NCI-H510A (cell line): ENCODE data around the gene SULF2.
A peak's percentile ranks its signal among the peaks of the same experiment; 100 is the strongest.

Experiments used
- DNase-seq: peaks from one replicate; lab custom pipeline; 2025; lab: John Stamatoyannopoulos, UW

Gene SULF2

GRCh38 chr20:47684306-47685080, 100.8 kb downstream of the SULF2 start:
- no peak for DNase-seq

GRCh38 chr20:47682916-47683315, 102.4 kb downstream of the SULF2 start:
- DNase-seq, result no peak

DNA sequence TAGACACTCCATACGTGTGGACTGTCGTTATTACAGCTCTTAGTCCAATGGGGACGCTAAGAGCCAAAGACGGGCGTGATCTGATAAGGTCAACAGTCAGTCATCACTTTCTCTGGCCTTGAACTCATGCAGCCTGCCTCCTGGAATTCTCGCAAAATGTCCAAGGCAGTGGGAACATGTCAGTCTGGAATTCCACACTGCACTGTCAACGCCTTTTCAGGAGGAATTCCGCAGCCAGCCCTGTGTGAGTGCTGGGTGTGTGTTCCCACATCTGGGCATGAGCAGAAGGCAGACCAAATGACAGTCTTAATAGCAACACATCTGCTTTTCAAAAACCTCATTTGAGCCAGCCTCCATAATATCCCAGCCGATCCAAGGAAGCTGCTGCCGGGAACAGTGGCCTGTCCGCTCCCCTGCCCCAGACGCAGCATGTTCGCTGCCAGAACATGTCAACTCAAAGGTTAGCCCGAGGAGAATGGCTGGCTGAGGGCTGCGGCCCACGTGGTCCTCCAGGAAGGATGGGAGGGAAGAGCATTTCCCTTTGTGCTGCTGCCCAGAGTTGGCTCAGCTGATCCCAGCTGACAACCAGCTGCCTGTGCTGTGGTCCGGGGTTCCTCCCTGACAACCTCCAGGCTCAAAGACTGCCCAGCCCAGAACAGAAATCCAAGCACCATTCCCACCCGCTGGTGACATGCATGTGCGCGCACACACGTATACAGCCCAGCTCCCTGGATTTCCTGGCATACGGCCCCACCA, 103.1 kb downstream of the SULF2 start:
- no peak for DNase-seq

DNA sequence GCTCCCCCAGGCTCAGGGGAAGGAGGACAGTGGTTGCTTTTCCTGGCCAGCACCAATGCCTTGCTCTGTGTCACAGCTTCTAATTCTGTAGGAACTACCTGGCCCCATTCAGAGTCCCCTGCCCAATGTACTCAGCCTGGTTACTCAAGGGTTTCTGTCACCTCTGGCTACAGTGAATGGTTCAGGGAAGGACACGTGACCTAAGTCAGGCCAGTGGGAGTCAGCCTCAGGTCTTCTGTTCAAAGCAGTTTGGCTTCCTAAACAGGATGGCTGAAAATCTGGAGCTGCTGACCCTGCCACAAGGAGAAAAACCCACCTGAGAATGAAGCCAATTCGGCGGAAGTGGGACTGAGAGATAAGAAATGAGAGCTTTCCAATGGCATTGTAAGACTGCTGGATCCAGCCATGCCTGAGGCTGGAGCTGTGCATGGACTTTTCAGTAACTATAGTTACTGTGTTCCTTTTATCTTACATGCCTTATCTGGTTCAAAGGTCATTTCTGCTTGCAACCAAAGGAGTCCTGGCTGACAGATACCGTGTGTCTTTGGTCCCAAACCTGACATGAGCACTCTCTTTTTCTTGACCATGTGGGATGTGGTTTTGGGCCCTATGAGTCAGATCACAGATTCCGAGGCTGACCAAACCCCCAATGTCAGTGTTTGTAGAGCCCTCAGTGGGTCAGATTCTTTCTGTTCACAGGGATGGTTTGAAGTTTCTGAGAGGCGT, 104.3 kb downstream of the SULF2 start:
- DNase-seq, result no peak

- DNase-seq, result no peak
Measured at GRCh38 chr20:47679462-47679861, 105.8 kb downstream of the SULF2 start.

DNA sequence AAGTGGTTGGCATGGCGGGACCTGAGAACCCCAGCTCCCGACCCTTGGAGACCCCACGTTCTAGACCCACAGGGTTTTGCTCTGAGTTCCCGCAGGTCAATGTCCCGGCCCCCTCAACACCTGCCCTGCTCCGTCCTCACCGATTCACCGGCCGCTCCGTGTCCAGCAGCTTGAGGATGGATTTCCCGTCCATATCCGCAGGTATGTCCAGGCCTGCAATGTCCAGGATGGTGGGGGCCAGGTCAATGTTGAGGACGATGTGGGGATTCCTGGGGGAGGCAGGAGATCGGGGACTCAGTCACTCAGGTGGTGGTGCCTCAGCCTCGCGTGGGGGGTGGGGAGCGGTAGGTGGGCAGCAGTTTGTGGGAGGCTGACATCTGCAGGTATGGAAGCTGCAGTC, 106.7 kb downstream of the SULF2 start:
- DNase-seq, result no peak

- no peak for DNase-seq
Measured at GRCh38 chr20:47677635-47678453, 107.4 kb downstream of the SULF2 start.

- DNase-seq, result no peak
Measured at GRCh38 chr20:47676912-47677634, 108.2 kb downstream of the SULF2 start.

DNA sequence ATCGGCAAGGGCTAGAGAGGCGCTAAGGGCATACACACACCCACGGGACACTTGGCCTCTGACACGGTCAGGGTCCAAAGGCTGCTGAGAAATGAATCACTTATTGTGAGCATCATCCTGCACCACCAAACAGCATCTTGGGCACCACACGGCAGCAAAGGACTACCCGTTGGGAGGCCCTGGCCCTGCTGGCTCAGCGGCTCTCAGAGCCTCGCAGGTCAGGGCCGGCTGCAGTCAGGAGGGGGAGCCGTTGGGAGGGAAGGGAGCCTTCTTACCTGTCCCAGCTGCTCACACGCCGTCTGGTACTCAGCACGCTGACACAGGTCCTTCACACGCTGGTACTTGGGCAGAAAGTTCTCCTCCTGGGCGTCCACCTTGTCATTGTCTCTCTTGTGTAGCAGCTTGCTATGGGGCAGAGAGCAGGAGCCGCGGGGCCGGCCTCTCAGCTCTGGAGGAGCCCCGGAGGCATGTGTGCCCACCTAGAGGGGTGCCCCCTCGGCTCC, 109.0 kb downstream of the SULF2 start:
- peak; percentile 12 for DNase-seq

- DNase-seq, result no peak
Measured at GRCh38 chr20:47675190-47676142, 109.8 kb downstream of the SULF2 start.

- DNase-seq, result no peak
Measured at GRCh38 chr20:47674686-47675085, 110.6 kb downstream of the SULF2 start.

GRCh38 chr20:47674145-47674544, 111.1 kb downstream of the SULF2 start:
- DNase-seq, result no peak

- no peak for DNase-seq
Measured at GRCh38 chr20:47673671-47673955, 111.7 kb downstream of the SULF2 start.

DNA sequence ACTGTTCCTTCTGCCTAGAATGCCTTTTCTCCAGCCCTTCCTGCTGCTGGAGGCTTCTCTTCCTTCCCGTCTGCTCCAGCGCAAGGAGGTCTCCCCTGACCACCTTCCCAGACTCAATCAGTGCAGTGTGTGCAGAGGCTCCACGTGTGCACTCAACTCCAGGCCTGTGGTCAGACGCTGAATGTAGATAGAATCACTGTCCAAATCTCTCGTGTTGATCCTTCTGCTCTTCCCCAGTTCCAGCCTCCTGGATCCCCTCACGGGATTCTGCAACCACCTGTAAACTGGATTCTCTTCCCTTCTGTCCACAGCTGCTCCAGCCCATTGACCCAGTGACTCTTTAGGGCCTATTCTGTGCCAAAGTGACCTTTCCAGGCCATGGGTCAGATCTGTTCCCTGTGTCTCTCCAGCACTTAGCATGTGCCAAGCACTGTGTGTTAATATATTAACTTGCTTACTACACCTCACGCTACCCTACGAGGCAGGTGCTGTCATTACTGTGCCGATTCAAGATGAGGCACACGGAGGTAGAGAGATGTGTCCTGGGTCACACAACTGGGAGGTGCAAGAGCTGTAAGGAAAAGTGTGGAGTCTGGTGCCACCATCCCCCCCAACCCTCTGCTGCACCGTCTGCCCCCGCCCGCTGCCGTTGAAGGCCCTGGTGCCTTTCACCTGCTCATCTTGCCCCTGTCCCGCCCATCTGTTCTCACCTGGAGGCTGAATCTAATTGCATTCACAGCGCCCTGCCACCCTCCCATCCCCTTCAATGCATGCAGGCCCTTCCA, 112.2 kb downstream of the SULF2 start:
- no peak for DNase-seq

DNA sequence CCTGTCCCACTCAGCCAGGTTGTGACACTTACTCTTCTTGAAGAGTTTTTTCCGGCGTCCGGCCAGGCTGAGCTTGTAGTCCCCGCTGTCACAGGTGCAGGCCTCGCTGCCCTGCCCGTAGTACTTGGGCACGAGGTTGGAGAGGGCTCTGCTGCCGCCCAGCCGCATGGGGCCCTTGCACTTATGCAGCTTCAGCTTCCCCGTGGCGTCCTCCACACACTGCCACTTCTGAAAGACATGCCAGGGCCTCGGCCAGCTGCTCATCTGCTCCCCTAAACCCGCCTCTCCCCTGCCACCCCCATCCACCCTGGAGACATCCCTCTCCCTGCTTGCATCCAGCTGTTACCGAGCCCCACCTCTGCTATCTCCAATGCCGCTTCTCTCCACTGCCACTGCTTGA, 113.1 kb downstream of the SULF2 start:
- no peak for DNase-seq

DNA sequence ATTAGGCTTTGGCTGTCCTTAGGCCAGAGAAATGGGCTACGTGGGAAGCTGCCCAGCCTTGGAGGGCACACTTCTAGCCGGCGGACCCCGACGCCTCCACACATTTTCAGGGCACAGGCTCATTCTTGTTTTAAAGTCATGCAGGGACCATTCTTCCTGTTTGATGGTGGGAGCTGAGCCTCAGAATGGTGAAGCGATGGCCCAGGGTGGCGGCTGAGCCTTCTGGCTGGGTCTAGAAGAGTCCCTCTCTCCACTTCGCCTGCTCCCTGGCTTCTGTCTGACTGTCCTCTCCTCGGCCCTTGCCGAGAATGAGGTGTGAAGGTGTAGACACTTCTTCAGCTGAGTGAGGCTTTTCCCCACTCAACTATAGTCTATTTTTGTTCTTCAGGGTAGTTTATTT, 114.4 kb downstream of the SULF2 start:
- DNase-seq, result no peak

DNA sequence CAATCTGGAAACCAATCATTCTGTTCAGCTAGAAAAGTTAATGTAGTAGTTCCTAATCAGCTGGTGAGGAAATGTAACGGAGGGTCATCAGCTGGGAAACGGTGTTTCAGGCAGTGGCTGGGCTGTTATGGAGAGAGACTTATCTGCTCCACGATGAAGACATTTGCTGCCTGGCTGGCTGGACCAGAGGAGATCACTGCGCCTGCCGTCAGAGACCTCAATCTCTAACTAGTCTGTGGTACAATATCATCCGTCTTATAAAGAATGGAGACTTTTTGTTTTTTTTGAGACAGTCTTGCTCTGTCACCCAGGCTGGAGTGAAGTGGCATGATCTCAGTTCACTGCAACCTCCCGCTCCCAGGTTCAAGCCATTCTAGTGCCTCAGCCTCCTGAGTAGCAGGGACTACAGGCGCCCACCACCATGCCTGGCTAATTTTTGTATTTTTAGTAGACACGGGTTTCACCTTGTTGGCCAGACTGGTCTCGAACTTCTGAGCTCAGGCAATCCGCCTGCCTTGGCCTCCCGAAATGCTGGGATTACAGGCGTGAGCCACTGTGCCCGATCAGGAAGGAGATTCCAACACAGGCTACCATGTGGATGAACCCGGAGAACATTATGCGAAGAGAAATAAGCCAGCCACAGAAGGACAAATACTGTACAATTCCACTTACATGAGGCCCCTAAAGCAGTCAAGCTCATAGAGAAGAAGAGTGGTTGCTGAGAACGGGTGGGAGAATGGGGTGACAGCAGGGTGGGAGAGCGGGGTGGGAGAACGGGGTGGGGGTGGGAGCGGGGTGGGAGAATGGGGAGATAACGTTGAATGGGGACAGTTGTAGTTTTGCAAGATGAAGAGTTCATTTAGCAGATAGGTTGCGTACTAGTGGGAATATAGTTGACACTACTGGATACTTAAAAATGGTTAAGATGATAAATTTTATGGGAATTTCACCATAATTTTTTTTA, 115.1 kb downstream of the SULF2 start:
- no peak for DNase-seq

DNA sequence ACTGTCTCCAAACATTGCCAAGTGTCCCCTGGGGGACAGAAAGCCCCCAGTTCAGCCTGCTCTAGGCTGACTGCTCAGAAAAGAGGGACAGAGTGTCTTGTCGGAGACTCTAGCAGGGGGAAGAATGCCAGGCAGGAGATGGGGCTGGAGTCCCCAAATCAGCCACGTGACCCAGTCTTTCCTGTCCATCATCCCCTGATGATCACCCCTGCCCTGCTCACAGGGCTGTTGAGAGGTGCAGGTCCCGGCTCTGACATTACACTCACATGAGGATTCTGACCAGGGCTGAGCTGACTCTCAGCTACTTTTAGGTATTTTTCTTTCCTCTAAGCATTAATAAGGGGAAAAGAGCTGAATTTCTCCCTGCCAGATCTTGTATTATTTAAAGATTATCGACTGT, 115.8 kb downstream of the SULF2 start:
- DNase-seq, result no peak
